Measurements from ENCODE around the gene IFI30.

DNA sequence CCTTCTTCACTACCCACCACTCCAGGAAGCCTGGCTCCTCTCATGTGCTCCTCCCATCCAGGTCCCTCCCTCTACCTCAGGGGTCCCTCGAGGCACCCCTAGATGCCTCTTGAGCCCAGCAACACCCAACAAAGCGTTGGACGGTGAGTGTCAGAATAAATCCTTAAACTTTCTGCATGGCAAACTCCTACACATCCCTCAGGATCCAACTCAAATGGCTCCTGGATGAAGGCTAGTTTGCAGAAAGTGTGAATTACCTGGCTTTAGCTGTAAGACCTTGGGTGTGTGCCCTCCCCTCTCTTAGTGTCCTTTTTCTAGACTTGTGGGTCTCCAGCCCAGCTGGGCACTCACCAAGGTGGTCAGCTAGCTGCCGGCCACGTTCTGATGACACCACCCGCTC is 24.8 kb downstream of the IFI30 start:
- TF ChIP-seq CTCF (IDR thresholded peaks at IDR 0.05) (no peak), POLR2A (IDR thresholded peaks at IDR 0.05; ENCODE audit: low read depth) (no peak)
